Measurements from ENCODE around the gene SMPD3. TPM values are rescaled to one million over a fixed set of nuclear protein-coding genes. Genes with fewer than 3 reads are reported as not detected.

Gene SMPD3
- total and polyA plus RNA-seq, 8 donors: 0.79 to 3.7 (median 2.8) TPM

DNA sequence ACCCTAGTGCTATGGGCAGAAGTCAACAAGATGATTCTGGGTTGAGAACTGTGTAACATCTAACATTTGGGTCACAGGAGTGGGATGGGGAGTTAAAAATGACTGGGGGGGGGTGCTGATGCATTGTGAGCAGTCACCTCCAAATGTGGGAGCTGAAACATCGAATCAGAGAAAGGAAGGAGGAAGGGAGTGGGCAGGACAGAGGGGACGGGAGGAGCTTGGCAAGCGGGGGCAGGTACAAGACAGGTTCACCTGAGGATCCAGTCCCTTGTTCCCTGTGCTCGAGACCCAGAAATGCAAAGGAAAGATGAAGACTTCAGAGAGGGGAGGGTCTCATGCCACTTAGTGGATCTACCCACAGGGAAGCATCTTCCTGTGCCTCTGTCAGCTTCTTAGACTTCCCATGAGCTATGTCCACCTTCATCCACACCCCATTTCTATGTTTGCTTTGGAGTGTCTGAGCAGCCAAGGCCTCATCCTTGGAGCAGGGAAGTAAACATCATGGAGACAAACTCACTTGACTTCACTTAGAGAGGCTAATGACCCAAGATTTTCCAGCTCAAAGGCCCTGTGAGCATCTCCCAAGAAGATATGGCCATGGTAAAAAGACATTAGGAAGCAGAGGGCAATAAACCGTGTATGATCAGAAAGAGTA is 20.5 kb downstream of the SMPD3 start:
- H3K27me3 ChIP-seq: no peaks in the 10 kb centered on the region
- TF ChIP-seq, protein P1, sequence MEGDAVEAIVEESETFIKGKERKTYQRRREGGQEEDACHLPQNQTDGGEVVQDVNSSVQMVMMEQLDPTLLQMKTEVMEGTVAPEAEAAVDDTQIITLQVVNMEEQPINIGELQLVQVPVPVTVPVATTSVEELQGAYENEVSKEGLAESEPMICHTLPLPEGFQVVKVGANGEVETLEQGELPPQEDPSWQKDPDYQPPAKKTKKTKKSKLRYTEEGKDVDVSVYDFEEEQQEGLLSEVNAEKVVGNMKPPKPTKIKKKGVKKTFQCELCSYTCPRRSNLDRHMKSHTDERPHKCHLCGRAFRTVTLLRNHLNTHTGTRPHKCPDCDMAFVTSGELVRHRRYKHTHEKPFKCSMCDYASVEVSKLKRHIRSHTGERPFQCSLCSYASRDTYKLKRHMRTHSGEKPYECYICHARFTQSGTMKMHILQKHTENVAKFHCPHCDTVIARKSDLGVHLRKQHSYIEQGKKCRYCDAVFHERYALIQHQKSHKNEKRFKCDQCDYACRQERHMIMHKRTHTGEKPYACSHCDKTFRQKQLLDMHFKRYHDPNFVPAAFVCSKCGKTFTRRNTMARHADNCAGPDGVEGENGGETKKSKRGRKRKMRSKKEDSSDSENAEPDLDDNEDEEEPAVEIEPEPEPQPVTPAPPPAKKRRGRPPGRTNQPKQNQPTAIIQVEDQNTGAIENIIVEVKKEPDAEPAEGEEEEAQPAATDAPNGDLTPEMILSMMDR (IDR thresholded peaks at IDR 0.05): no peak
- H3K27ac ChIP-seq: no peak overlapping the region
- no peaks in the 10 kb centered on the region for H3K36me3 ChIP-seq
- no peaks in the 10 kb centered on the region for H3K9me3 ChIP-seq
- intact Hi-C loops (cut with DNase I): no loop called here
- ATAC-seq: no peak
- DNase-seq: peak in 1 of 4 donors; percentile 5
- H3K4me1 ChIP-seq: no peaks in the 10 kb centered on the region
- H3K4me3 ChIP-seq: no peak overlapping the region

- Histone ChIP-seq H3K27me3 (no peaks in the 10 kb centered on the region), H3K4me3 (no peak overlapping the region), H3K4me1 (no peaks in the 10 kb centered on the region), H3K9me3 (no peaks in the 10 kb centered on the region), H3K36me3 (no peaks in the 10 kb centered on the region), H3K27ac (no peak overlapping the region)
- peak in 1 of 4 donors; percentile 5 for DNase-seq
- intact Hi-C loops (cut with DNase I): no loop called here
- TF ChIP-seq, protein P1 (IDR thresholded peaks at IDR 0.05): no peak
- ATAC-seq: no peak
Observed at GRCh38 chr16:68426347-68426652, 22.0 kb downstream of the SMPD3 start.

DNA sequence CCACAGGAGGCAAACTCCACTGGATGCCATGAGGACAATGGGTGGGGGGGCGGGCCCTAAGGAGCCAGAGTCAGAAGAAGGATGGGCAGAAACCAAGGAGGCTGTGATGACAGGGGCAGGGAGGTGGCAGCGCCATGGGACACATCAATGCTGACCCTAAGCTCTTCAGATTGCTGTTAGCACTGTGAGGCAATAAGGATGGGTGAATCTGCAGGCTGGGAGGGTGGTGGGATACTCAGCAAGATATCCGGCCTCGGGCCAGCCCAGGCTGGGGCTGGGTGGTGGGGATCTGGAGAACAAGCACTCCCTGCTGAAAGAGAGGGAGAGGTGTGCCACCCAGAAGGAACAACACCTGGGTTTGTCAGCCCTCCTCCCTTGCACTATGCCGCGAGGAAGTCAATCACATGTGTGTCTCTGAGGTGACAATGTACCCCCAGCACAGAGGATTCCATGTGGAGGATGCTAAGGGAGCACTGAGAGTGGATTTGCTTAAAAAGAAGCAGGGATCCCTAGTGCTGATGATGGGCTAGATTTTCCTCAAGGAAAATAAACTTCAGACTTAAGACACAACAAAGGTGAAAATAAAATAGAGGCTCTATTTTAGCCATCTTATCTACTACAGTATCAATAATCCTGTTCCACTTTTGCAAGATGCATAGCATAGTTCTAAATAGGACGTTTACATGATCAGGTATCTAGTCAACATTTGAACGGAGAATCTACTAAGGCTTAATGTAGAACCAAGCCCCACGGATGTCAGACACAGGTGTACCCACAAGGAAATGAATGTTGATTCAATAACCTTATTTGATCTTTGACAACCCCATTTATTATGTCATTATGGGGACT is 22.6 kb downstream of the SMPD3 start:
- Histone ChIP-seq H3K27ac (no peak overlapping the region), H3K27me3 (no peaks in the 10 kb centered on the region), H3K9me3 (no peaks in the 10 kb centered on the region)

DNA sequence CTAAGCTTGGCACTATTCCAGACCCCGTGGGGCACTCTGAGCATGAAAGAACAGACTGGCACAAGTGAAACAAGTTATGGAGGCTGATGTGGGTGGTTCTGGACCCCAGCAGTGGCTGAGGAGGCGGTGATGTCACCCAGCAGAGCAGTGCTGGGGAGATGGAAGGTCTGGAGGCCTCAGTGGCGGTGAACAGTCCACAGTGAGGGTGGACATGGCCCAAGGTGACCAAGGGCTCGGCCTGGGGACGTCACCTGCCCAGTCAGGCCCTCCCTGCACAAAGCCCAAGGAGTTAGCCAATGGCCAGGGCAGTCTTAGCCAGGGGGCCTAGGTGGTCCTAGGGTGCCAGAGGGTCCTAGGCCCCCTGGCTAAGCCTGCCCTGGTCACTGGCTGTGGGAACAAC is 24.5 kb downstream of the SMPD3 start:
- no peak overlapping the region for H3K4me3 ChIP-seq
- no peaks in the 10 kb centered on the region for H3K27me3 ChIP-seq
- H3K36me3 ChIP-seq: no peaks in the 10 kb centered on the region
- no peak for ATAC-seq
- H3K9me3 ChIP-seq: no peaks in the 10 kb centered on the region
- TF ChIP-seq, protein P1 (IDR thresholded peaks at IDR 0.05): no peak
- peak in 1 of 4 donors; percentile 2 for DNase-seq
- intact Hi-C loops (cut with DNase I): no loop called here
- no peak overlapping the region for H3K27ac ChIP-seq
- no peaks in the 10 kb centered on the region for H3K4me1 ChIP-seq

More for the DNA sequence above, 22.6 kb downstream of the SMPD3 start:
- Histone ChIP-seq H3K4me1 (no peaks in the 10 kb centered on the region), H3K36me3 (no peaks in the 10 kb centered on the region), H3K4me3 (no peak overlapping the region)
- ATAC-seq (no peak), DNase-seq (peak in 1 of 4 donors; percentile 3)
- intact Hi-C loops (cut with DNase I): no loop called here
- TF ChIP-seq, protein P1 (IDR thresholded peaks at IDR 0.05): no peak

DNA sequence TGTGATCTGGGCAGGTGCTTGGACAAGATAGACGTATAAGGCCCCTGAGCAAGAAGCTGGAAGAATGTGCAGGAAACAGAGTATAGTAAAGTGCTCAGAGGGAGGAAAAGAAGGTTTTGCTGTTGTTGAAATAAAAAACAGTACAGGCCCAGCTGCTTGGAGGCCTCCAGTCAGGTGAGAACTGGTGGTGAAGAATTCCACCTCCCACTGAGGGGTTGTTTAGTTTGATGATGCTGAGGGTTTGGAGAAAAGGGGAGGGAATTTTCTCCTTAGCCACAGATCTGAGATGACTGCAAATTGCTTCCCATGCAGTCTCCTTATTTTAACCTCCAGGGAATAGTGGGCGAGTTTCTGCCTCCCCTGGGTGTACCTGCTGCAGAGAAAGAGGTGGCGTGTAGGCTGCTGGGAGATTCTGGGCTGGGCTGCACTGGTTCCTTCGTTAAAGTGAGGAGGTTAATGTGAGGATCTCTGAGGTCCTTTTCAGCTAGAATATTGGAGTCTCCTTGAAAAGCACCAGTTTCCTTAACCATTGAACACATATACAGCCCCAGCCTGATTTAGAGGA is 25.8 kb downstream of the SMPD3 start:
- intact Hi-C loops (cut with DNase I): no loop called here
- no peak for ATAC-seq
- TF ChIP-seq, protein P1 (IDR thresholded peaks at IDR 0.05): no peak

More for the DNA sequence above, 25.8 kb downstream of the SMPD3 start:
- Histone ChIP-seq H3K27ac (no peak overlapping the region), H3K9me3 (no peaks in the 10 kb centered on the region), H3K4me3 (no peak overlapping the region), H3K4me1 (peaks cover 0 to 11% of the 10 kb centered on the region in 2 donors), H3K36me3 (no peaks in the 10 kb centered on the region), H3K27me3 (no peaks in the 10 kb centered on the region)
- DNase-seq: no peak
